SKM-1 (cell line): ENCODE measurements around the gene CD6.

Experiments used
- DNase-seq: peaks from one replicate; lab custom pipeline; 2025; ENCODE audit not compliant: unreplicated experiment; lab: John Stamatoyannopoulos, UW

The CD6 gene

GRCh38 chr11:61008971-61009370 lies 37.5 kb downstream of the CD6 start:
- no peak for DNase-seq

GRCh38 chr11:61009392-61010275 lies 38.2 kb downstream of the CD6 start:
- DNase-seq = no peak

GRCh38 chr11:61010466-61011228 lies 39.2 kb downstream of the CD6 start:
- DNase-seq = no peak

DNA sequence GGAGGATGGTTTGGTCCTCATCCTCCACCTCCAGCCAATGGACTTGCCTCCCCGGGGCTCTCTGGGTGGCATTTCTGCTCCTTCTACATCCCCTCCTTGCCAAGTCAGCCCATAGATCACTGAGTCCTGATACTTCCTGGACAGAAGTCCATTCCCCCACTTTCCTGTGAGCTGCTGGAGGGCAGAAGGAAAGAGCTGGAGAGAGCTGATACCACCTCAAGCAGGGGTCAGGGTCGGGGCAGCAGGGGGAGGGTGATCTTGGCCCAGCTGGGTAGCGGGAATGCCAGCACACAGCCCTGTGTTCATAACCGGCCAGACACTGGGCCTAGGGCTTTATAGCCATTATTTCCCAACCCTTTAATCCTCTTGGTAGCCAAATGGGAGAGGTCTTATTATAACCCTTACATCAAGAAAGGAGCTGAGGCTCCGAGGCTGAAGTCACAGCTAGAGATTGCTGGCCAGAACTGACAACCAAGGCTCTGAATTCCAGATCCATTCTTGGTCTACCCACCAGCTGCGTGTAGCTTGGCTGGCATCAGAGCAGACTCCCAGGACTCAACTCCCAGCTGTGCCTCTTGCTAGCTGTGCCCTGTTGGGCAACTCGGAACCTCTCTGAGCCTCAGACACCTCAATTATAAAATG lies 39.9 kb downstream of the CD6 start:
- DNase-seq = no peak

GRCh38 chr11:61011950-61012736 lies 40.7 kb downstream of the CD6 start:
- no peak for DNase-seq

- no peak for DNase-seq
Measured at GRCh38 chr11:61012737-61013215, 41.3 kb downstream of the CD6 start.

GRCh38 chr11:61018059-61018458 lies 46.6 kb downstream of the CD6 start:
- DNase-seq = no peak

GRCh38 chr11:61019037-61019831 lies 47.8 kb downstream of the CD6 start:
- no peak for DNase-seq

DNA sequence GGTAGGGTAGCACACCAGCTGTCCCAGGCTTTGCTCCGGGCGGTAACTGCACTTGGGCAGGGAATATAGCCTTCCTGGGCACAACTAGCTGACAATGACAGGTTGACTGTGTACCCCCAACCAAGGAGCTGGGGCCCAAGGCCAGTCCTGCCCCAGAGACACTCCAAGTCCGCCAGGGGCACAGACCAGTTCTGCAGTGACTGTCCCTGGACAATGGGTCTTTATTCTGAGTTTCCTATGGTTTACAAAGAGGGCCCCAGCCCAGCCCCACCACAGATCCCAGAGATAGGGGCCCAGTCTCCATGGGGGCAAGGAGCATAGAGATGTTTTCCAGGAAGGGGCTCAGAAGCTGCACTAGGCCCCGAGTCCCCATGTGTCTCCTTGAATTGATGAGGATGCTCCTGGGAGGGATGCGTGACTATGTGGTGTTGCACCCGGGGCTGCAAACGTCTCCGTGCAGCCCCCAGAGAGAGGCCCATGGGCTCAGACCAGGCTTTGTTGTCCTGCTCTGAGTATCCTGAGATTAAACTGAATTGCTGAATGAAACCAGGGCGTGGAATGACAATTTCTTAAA lies 48.4 kb downstream of the CD6 start:
- DNase-seq = no peak

DNA sequence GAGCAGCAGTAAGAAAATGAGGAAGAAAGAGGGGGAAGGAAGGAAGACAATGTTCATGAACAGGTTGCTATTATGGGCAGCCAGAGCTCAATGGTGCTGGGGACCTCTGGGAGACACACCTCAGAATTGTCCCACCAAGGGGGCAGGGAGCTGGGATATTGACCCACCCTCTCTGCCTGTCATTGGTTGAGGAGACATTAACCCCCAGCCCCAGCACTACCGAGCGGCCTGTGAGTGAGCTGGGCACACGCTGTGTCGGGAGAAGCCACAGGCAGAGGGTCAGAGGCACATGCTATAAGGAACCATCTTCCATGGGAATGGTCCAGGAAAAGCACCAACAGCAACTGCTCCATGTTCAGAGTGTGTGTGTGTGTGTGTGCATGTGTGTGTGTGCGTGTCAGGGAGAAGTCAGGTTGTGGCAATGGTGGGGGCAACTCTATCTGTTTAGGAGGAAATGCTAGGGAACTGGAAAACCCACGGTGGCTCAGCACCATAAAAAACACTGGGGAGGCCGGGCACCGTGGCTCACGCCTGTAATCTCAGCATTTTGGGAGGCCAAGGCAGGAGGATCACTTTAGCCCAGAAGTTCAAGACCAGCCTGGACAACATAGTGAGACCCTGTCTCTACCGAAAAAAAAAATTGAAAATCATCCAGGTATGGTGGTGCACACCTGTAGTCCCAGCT lies 49.2 kb downstream of the CD6 start:
- no peak for DNase-seq

DNA sequence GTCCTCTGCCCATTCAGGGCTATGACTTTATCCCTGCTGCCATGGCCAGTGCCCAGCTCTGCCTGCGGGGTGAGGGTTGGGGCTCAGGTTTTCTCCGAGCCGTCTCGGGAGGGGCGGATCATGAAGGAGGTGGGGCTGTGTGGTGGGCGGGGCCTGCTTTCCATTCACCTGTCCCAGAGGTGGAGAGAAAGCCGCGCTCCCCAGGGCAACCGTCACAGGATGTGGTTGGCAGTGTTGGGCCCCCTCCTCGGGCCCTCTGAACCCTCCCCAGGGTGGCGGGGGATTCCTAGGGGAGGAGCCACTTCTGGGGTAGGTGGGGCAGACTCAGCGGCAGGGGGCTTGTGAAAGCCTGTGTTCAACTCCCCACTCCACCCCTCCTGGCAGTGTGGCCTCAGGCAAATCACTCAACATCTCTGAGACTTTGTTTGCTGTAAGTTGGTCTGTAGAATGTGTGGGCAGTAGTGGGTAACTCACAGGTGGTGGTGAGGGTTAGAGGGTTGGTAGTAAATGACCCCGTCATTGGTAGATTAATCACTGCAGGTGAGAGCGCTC lies 50.3 kb downstream of the CD6 start:
- no peak for DNase-seq

DNA sequence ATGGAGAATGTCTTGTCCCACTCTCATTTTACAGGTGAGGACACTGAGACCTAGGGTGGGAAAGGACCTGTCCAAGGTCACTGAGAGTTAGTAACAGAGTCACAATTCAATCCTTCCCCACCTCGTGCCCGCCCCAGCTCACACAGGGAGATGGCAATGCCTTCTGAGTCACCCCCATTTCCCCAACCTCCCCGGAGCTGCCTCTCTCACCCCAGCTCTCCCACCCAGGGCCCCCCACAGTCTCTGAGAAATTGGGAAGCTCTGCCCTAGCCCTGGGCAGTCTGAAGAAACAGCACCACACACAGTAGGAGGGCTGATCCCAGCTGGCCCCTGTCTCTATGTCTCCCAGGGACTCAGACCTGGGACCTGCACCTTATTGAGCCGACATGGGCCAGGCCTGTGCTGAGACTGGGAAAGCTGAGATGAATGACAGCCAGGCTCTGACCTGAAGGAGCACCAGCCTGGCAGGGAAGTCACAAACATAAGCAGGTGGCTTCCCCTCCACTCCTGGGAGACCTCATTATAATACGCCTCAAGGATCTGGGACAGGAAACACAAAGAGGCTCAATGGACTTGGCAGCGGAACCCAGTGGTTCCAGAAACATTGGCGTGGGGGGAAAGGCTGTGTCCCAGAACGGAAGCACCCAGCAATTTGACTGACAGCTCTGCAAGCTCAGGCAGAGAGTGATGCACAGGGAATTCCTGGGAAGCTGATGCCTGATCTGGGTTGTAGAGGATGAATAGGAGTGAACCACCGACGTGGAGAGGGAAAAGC lies 51.0 kb downstream of the CD6 start:
- no peak for DNase-seq

GRCh38 chr11:61023086-61023965 lies 51.8 kb downstream of the CD6 start:
- no peak for DNase-seq

GRCh38 chr11:61023966-61024295 lies 52.5 kb downstream of the CD6 start:
- DNase-seq = no peak

DNA sequence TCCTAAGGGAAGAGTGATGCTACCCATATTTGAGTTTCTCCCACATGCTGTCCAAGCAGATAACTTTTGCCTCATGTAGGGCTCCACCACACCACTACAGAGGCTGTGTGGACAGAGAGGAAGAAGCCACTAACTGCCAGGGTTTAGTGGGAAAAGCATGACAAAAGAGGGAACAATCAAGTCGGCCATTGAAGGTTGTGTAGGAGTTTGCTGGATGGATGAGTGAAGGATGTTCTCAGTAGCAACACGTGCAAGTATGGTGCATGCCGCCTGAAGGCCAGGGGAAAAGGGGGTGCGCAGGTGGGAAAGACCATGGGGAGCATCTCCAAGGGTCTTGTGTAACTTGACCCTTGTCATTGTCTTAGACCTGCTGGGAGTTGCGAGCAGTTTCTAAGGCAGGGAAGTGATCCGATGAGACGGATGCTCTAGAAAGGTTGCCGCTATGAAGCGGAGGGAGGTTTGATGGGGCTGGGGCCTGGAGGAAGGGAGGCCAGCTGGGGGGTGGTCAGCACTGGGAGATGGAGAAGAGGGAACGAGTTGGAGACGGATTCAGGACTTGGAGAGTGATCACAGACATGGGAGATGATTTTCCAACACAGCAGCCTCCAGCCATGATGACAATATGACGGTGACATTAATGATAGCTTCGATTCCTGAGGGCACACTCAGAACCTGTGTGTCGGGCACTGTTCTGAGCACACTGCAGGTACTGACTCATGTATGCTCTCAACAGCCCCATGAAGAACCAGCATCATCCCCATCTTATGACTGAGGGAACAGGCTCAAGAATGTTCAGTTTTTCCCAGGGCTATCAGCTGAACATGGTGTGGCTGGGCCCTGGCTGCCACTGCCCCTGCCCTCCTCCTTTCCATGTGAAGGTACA lies 53.7 kb downstream of the CD6 start:
- no peak for DNase-seq

GRCh38 chr11:61025821-61026120 lies 54.3 kb downstream of the CD6 start:
- no peak for DNase-seq
